ENCODE data around the gene GCNT4.
A peak's percentile ranks its signal among the peaks of the same experiment; 100 is the strongest.
"Not testable (repeated sequence)": the region's sequence is repeated elsewhere in the genome, so short reads cannot be mapped to it uniquely, and the experiment has no call there.

GCNT4 gene

DNA sequence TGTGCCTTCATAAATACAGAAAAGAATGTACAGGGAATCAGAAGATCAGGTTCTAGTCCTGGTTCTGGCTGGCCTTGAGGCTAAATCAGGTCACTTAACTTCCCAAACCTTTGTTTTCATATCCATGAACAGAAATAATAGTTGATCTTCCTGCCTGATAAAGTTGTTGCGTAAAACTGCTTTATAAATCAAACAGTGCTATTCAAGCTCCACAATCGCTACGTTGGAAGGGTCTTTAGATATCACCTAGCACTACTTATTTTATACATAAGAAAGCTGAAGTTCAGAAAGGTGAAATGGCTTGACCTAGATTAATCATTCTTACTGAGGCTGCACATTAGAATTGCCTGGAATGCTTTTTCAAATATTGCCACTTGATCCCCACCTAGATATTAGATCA, 36.3 kb upstream of the GCNT4 start:
- WGBS (ENCODE audit: extremely low coverage, insufficient coverage, low lambda C conversion rate): no CpG with 5 or more reads among the region's 3 CpGs
- H2AK5ac ChIP-seq (ENCODE audit: low read length): no peak overlapping the region

GRCh38 chr5:75081510-75081909, 29.2 kb upstream of the GCNT4 start:
- Histone ChIP-seq H4K5ac (ENCODE audit: low read length) (no peak overlapping the region), H3K4ac (ENCODE audit: low read depth, low read length) (no peak overlapping the region), H3K4me3 (ENCODE audit: low read length) (no peak overlapping the region), H3K79me2 (ENCODE audit: control insufficient read depth, insufficient read depth, low read length) (no peaks in the 10 kb centered on the region), H2BK120ac (ENCODE audit: low read depth, low read length) (no peak overlapping the region), H2BK15ac (replicated peaks; ENCODE audit: low read depth) (no peak overlapping the region), H2AK5ac (ENCODE audit: low read length) (no peak overlapping the region), H2BK5ac (ENCODE audit: low read length) (no peak overlapping the region), H3K18ac (ENCODE audit: low read length) (no peak overlapping the region), H4K8ac (ENCODE audit: low read depth, low read length) (no peak overlapping the region), H3K27ac (ENCODE audit: low read depth, low read length) (no peak overlapping the region), H3K23ac (ENCODE audit: low read length) (no peak overlapping the region), H3K79me1 (ENCODE audit: low read length) (no peaks in the 10 kb centered on the region), H3K27me3 (ENCODE audit: insufficient read depth, low read length, poor library complexity) (no peaks in the 10 kb centered on the region), H3K9ac (ENCODE audit: low read length) (no peak overlapping the region), H3K4me1 (ENCODE audit: control insufficient read depth, low read depth, low read length) (no peaks in the 10 kb centered on the region), H3K56ac (ENCODE audit: low read length) (no peak overlapping the region), H3K4me2 (ENCODE audit: low read length) (no peak overlapping the region), H3K36me3 (ENCODE audit: control insufficient read depth, insufficient read depth, low read length) (no peaks in the 10 kb centered on the region)
- WGBS (ENCODE audit: extremely low coverage, insufficient coverage, low lambda C conversion rate): no CpG with 5 or more reads among the region's 2 CpGs
- no peak for DNase-seq

More for the DNA sequence above, 36.3 kb upstream of the GCNT4 start:
- Histone ChIP-seq H4K5ac (ENCODE audit: low read length) (no peak overlapping the region), H2BK15ac (replicated peaks; ENCODE audit: low read depth) (no peak overlapping the region), H3K4me1 (ENCODE audit: control insufficient read depth, low read depth, low read length) (peaks cover 7% of the 10 kb centered on the region), H4K8ac (ENCODE audit: low read depth, low read length) (no peak overlapping the region), H3K79me1 (ENCODE audit: low read length) (no peaks in the 10 kb centered on the region), H2BK120ac (ENCODE audit: low read depth, low read length) (no peak overlapping the region), H3K36me3 (ENCODE audit: control insufficient read depth, insufficient read depth, low read length) (no peaks in the 10 kb centered on the region), H3K4ac (ENCODE audit: low read depth, low read length) (no peak overlapping the region), H2BK5ac (ENCODE audit: low read length) (no peak overlapping the region), H3K79me2 (ENCODE audit: control insufficient read depth, insufficient read depth, low read length) (no peaks in the 10 kb centered on the region), H3K23ac (ENCODE audit: low read length) (no peak overlapping the region), H3K9ac (ENCODE audit: low read length) (no peak overlapping the region), H3K4me2 (ENCODE audit: low read length) (no peak overlapping the region), H3K27ac (ENCODE audit: low read depth, low read length) (no peak overlapping the region), H3K18ac (ENCODE audit: low read length) (no peak overlapping the region), H3K56ac (ENCODE audit: low read length) (no peak overlapping the region), H3K27me3 (ENCODE audit: insufficient read depth, low read length, poor library complexity) (no peaks in the 10 kb centered on the region), H3K4me3 (ENCODE audit: low read length) (no peak overlapping the region)
- no peak for DNase-seq

DNA sequence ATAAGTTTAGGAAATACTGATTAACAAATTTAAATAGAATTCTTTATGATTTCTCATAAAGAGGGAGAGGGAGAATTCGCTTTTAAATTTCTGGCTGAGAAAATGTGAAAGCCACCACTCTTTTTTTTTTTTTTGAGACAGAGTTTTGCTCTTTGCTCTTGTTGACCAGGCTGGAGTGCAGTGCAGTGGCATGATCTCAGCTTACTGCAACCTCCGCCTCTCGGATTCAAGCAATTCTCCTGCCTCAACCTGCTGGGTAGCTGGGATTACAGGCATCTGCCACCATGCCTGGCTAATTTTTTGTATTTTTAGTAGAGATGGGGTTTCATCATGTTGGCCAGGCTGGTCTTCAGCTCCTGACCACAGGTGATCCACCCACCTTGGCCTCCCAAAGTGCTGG, 27.0 kb upstream of the GCNT4 start:
- H3K4me2 ChIP-seq (ENCODE audit: low read length); H3K79me1 ChIP-seq (ENCODE audit: low read length); H3K4me3 ChIP-seq (ENCODE audit: low read length); H3K36me3 ChIP-seq (ENCODE audit: control insufficient read depth, insufficient read depth, low read length); H3K27me3 ChIP-seq (ENCODE audit: insufficient read depth, low read length, poor library complexity); H3K4ac ChIP-seq (ENCODE audit: low read depth, low read length); DNase-seq; H4K8ac ChIP-seq (ENCODE audit: low read depth, low read length); H3K27ac ChIP-seq (ENCODE audit: low read depth, low read length); H3K23ac ChIP-seq (ENCODE audit: low read length); H3K9ac ChIP-seq (ENCODE audit: low read length); H2BK15ac ChIP-seq (replicated peaks; ENCODE audit: low read depth); H3K56ac ChIP-seq (ENCODE audit: low read length); H2BK5ac ChIP-seq (ENCODE audit: low read length); H3K79me2 ChIP-seq (ENCODE audit: control insufficient read depth, insufficient read depth, low read length); H4K5ac ChIP-seq (ENCODE audit: low read length); H2BK120ac ChIP-seq (ENCODE audit: low read depth, low read length); H3K18ac ChIP-seq (ENCODE audit: low read length); H3K4me1 ChIP-seq (ENCODE audit: control insufficient read depth, low read depth, low read length); H2AK5ac ChIP-seq (ENCODE audit: low read length): not testable (repeated sequence)
- WGBS (ENCODE audit: extremely low coverage, insufficient coverage, low lambda C conversion rate): no CpG with 5 or more reads among the region's 3 CpGs

- Histone ChIP-seq H3K9ac (ENCODE audit: low read length) (no peak overlapping the region), H3K18ac (ENCODE audit: low read length) (no peak overlapping the region), H3K79me2 (ENCODE audit: control insufficient read depth, insufficient read depth, low read length) (no peaks in the 10 kb centered on the region), H3K4me3 (ENCODE audit: low read length) (no peak overlapping the region), H3K4me1 (ENCODE audit: control insufficient read depth, low read depth, low read length) (no peaks in the 10 kb centered on the region), H3K56ac (ENCODE audit: low read length) (no peak overlapping the region), H3K36me3 (ENCODE audit: control insufficient read depth, insufficient read depth, low read length) (no peaks in the 10 kb centered on the region), H2BK120ac (ENCODE audit: low read depth, low read length) (no peak overlapping the region), H4K5ac (ENCODE audit: low read length) (no peak overlapping the region), H3K27me3 (ENCODE audit: insufficient read depth, low read length, poor library complexity) (no peaks in the 10 kb centered on the region), H3K4ac (ENCODE audit: low read depth, low read length) (no peak overlapping the region), H2AK5ac (ENCODE audit: low read length) (no peak overlapping the region), H2BK15ac (replicated peaks; ENCODE audit: low read depth) (no peak overlapping the region), H3K23ac (ENCODE audit: low read length) (no peak overlapping the region), H2BK5ac (ENCODE audit: low read length) (no peak overlapping the region), H4K8ac (ENCODE audit: low read depth, low read length) (no peak overlapping the region), H3K79me1 (ENCODE audit: low read length) (no peaks in the 10 kb centered on the region), H3K4me2 (ENCODE audit: low read length) (no peak overlapping the region), H3K27ac (ENCODE audit: low read depth, low read length) (no peak overlapping the region)
- WGBS (ENCODE audit: extremely low coverage, insufficient coverage, low lambda C conversion rate): 100% methylated on average over 1 of the region's 5 CpGs
- DNase-seq: no peak
These were observed 25.7 kb upstream of the GCNT4 start for GRCh38 chr5:75078027-75078426.

DNA sequence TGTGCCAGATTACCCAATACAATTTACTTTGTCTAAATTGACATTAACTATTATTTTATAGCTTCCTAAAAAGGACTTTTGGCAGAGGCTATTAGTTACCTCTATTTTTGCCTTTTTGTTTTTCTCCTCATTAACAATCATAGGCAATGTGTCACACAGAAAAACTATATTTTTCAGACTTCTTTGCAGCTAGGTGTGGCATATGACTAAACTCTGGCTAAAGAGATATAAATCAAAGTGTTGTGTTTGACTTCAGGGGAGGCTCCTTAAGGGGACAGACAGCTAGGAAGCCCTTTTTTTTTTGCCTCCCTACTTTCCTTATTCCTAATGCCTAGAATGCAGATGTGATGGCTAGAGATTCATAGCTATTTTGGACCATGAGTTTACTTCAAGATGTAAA, 19.7 kb upstream of the GCNT4 start:
- Histone ChIP-seq H3K4me3 (ENCODE audit: low read length) (no peak overlapping the region), H3K79me2 (ENCODE audit: control insufficient read depth, insufficient read depth, low read length) (no peaks in the 10 kb centered on the region), H2BK5ac (ENCODE audit: low read length) (no peak overlapping the region), H3K27ac (ENCODE audit: low read depth, low read length) (no peak overlapping the region), H3K18ac (ENCODE audit: low read length) (no peak overlapping the region), H3K36me3 (ENCODE audit: control insufficient read depth, insufficient read depth, low read length) (no peaks in the 10 kb centered on the region), H2BK15ac (replicated peaks; ENCODE audit: low read depth) (peak overlapping the region; percentile 36), H2BK120ac (ENCODE audit: low read depth, low read length) (no peak overlapping the region), H3K27me3 (ENCODE audit: insufficient read depth, low read length, poor library complexity) (no peaks in the 10 kb centered on the region), H3K56ac (ENCODE audit: low read length) (no peak overlapping the region), H3K4me1 (ENCODE audit: control insufficient read depth, low read depth, low read length) (no peaks in the 10 kb centered on the region), H3K4me2 (ENCODE audit: low read length) (no peak overlapping the region), H3K4ac (ENCODE audit: low read depth, low read length) (no peak overlapping the region), H3K23ac (ENCODE audit: low read length) (no peak overlapping the region), H4K8ac (ENCODE audit: low read depth, low read length) (no peak overlapping the region), H3K79me1 (ENCODE audit: low read length) (no peaks in the 10 kb centered on the region), H2AK5ac (ENCODE audit: low read length) (no peak overlapping the region), H3K9ac (ENCODE audit: low read length) (no peak overlapping the region), H4K5ac (ENCODE audit: low read length) (no peak overlapping the region)
- DNase-seq: no peak

DNA sequence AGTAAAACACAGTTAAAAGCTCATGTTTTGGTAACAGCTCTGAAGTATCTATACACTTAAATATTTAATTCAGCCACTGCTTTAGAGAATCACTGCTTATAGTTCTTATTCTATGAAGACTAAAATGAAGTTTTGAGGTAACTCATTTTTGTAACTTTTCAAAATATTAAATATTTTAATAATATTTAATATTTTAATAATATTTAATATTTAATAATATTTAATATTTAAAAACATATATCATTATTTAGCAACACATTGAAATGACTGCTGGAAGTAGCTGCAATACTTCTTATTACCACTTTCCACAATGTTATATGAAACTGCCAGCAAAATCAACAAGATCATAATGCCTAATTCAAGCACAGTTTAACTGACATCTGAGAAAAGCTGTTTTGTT, 18.7 kb upstream of the GCNT4 start:
- Histone ChIP-seq H3K4me3 (ENCODE audit: low read length) (no peak overlapping the region), H2BK15ac (replicated peaks; ENCODE audit: low read depth) (no peak overlapping the region), H3K9ac (ENCODE audit: low read length) (no peak overlapping the region), H3K4me2 (ENCODE audit: low read length) (no peak overlapping the region), H3K4ac (ENCODE audit: low read depth, low read length) (no peak overlapping the region), H3K36me3 (ENCODE audit: control insufficient read depth, insufficient read depth, low read length) (no peaks in the 10 kb centered on the region), H2BK5ac (ENCODE audit: low read length) (no peak overlapping the region), H4K5ac (ENCODE audit: low read length) (no peak overlapping the region), H3K56ac (ENCODE audit: low read length) (no peak overlapping the region), H3K23ac (ENCODE audit: low read length) (no peak overlapping the region), H2AK5ac (ENCODE audit: low read length) (no peak overlapping the region), H4K8ac (ENCODE audit: low read depth, low read length) (no peak overlapping the region), H3K79me2 (ENCODE audit: control insufficient read depth, insufficient read depth, low read length) (no peaks in the 10 kb centered on the region), H3K27me3 (ENCODE audit: insufficient read depth, low read length, poor library complexity) (no peaks in the 10 kb centered on the region), H3K18ac (ENCODE audit: low read length) (no peak overlapping the region), H3K4me1 (ENCODE audit: control insufficient read depth, low read depth, low read length) (no peaks in the 10 kb centered on the region), H3K27ac (ENCODE audit: low read depth, low read length) (no peak overlapping the region), H3K79me1 (ENCODE audit: low read length) (no peaks in the 10 kb centered on the region), H2BK120ac (ENCODE audit: low read depth, low read length) (no peak overlapping the region)
- no peak for DNase-seq
